Measurements from ENCODE around the gene GNG10. TPM values are rescaled to one million over a fixed set of nuclear protein-coding genes. Genes with fewer than 3 reads are reported as not detected.
A peak's percentile ranks its signal among the peaks of the same experiment; 100 is the strongest.
"Not testable (repeated sequence)": the region's sequence is repeated elsewhere in the genome, so short reads cannot be mapped to it uniquely, and the experiment has no call there.

The GNG10 gene
- polyA plus RNA-seq (ENCODE audit: insufficient read length in 4 of 4): 10 to 100 TPM; 48.6 to 80.6 (median 60.8) TPM

GRCh38 chr9:111661150-111661801, at the start of gene GNG10:
Gene GNG10, plus strand, starts transcription at chr9:111661605. Its CDS starts 30 bp downstream, at chr9:111661635.
- peak in 1 of 4 donors; percentile 34 for DNase-seq (ENCODE audit: low read depth in 4 of 4, low spot score in 3 of 4)

DNA sequence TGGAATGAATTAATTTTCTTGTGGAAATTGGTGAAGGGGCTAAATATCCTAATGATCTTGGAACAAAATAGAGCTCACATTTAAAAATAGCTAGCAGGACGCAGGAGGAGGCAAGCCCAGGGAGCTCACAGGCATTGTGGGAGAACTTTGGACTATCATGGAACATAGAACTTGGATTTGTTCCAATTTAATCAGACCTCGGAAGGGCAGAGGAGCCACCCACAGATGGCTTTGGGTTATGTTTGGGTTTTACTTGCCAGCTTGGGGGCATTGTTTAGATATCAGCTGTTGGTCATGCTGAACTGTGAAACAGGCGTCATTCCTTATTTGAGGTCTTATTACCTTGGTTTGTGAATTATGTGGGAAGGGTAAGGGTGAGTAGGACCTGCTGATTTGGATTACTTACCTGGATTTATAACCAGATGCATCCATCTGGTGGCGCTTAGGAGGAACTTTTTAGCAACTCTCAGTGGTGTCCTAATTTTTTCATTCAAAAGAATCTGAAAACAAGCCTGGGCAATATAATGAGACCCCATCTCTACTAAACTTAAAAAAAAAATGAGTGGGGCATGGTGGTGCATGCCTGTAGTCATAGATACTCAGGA, 47.9 kb upstream of the GNG10 start:
- no peak for DNase-seq (ENCODE audit: low read depth in 4 of 4, low spot score in 3 of 4)

GRCh38 chr9:111615928-111616327, 45.5 kb upstream of the GNG10 start:
- DNase-seq (ENCODE audit: low read depth in 4 of 4, low spot score in 3 of 4): no peak

- not testable (repeated sequence) for DNase-seq (ENCODE audit: low read depth in 4 of 4, low spot score in 3 of 4)
Measured at GRCh38 chr9:111617349-111617748, 44.1 kb upstream of the GNG10 start.

DNA sequence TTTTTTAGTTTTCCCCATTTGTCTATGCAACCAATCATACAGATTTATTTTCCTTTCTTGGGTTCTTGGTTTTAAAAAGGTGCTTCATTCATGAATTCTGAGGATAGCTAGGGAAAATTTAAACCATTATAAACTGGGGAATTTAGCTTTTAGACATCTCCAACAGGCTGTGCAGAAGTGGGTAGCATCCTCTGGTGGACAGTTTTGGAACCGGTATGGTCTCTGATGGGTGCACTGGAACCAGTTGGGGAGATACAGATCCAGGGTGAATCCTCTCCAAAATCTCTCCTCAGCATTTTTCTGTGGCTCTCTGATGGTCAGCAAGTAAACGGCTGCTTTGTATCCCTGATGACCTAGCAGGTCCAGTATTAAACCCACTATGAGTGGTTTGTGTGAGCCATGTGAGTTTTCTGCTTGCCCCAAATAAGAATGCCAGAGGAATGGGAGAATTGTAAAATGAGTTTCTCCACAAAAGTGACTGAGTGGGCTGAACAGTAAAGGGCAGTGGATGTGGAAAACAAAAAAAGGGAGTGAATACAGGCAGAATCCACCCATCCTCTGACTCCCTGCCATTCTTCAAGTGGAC, 39.4 kb upstream of the GNG10 start:
- no peak for DNase-seq (ENCODE audit: low read depth in 4 of 4, low spot score in 3 of 4)

- no peak for DNase-seq (ENCODE audit: low read depth in 4 of 4, low spot score in 3 of 4)
Measured at GRCh38 chr9:111622626-111623025, 38.8 kb upstream of the GNG10 start.

DNA sequence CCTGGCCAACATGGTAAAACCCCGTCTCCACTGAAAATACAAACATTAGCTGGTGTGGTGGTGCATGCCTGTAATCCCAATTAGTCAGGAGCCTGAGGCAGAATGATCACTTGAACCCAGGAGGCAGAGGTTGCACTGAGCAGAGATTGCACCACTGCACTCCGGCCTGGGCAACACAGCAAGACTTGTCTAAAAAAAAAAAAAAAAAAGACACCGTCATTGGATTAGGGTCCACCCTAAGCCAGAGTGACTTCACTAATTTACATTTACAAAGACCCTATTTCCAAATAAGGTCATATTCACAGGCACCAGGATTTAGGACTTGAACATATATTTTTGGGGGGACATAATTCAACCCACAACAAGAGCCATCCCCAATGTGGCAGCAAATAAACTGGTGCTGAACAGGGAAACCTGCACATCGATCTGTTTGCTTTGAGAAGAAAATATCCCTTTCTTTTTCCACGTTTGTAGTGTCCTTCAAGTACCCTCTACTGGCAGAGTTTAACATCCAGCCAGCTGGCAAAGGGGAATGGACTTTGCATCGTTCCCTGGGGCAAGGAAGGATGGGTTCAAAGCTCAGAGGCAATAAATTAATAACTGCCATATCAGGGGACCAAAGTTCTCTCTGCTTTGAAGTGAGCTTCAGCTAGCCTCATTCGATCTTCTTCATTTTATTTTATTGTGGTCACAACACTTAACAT, 34.0 kb upstream of the GNG10 start:
- no peak for DNase-seq (ENCODE audit: low read depth in 4 of 4, low spot score in 3 of 4)

GRCh38 chr9:111628411-111628810, 33.0 kb upstream of the GNG10 start:
- no peak for DNase-seq (ENCODE audit: low read depth in 4 of 4, low spot score in 3 of 4)

- DNase-seq (ENCODE audit: low read depth in 4 of 4, low spot score in 3 of 4): no peak
Measured at GRCh38 chr9:111630182-111630963, 31.0 kb upstream of the GNG10 start.

DNA sequence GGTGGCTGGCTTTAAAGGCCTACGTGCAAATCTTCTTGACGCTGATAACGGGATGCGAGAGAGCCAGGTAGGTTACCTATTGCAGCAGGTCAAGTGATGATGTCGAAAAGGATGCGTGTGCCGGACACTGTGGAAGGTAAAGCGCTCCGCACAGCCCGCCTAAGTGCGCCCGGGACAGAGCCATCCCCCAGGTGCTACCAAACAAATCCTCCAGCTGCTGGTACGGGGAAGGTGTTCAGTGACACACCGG, 30.5 kb upstream of the GNG10 start:
- DNase-seq (ENCODE audit: low read depth in 4 of 4, low spot score in 3 of 4): no peak

- DNase-seq (ENCODE audit: low read depth in 4 of 4, low spot score in 3 of 4): peak; percentile 93 to 98 (median 95)
Measured at GRCh38 chr9:111631214-111631971, 30.0 kb upstream of the GNG10 start, which contains the start of gene DNAJC25. Gene DNAJC25, plus strand, starts transcription at chr9:111631334. Its CDS starts 74 bp downstream, at chr9:111631408.

DNA sequence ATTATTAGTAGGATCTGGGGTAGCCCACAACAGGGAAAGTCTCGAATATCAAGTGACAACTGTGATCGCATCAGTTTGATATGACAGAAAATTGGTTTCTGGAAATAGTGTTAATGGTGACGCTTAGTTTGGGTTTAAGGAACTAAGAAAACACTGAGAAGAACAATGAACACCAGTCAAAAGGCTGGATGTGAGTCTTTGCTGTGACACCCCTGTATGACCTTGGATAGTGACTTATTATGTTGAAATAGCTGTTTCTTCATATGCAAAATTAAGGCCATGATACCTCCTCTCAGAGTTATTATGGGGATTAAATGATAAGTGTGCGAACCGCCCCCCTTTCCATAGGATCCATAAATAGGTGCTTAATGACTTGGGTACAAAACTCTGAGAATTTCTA, 29.3 kb upstream of the GNG10 start:
- no peak for DNase-seq (ENCODE audit: low read depth in 4 of 4, low spot score in 3 of 4)

DNA sequence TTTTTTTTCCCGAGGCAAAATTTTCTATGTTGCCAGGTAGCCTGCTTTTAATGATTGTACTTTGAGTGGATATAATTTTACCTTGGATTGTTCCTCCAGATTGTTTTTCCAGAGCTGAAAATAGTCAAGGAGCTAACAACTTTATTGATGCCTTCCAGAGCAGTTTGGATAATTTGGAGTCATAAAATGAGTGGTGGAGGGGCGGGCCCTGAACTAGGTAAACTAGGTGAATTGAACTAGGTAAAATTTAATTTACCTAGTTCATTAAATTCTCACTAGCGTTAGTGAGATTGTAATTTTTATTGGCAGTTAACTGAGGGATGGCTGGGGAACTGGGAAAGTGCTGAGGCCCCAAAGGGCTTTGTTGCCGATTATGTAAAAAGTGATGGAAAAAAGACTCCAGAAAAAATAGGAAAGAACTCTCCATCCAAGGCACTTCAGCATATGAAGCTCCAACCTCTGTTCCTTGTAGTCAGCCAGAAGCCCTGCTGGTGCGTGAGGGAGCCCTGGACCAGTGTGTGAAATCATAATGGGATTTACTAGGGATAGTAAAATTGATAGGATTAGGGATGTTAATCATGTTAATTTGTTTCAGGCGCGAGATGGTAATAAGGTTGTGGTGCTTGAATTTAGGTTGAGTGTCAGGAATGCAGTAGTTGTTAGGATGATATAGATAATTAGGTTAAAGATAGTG, 28.6 kb upstream of the GNG10 start:
- DNase-seq (ENCODE audit: low read depth in 4 of 4, low spot score in 3 of 4): no peak

GRCh38 chr9:111633389-111633736, 28.0 kb upstream of the GNG10 start:
- no peak for DNase-seq (ENCODE audit: low read depth in 4 of 4, low spot score in 3 of 4)

DNA sequence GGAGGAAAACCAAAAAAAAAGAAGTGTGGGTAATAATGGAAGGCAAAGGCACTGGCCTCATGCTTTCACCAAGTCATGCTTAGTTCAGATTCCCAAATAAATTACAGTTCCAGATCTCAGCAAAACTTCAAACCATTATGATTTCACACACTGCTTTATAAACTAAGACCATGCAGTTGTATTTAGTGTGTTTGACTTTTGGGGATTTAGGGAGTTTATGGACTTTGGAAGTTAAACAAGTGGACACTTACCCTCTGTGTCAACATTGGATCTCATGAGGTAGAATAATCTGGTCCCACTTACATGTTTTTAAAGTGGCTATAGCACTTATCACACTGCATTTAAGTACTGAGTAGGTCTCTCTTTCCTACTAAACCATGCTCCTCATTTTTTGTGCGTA, 26.5 kb upstream of the GNG10 start:
- DNase-seq (ENCODE audit: low read depth in 4 of 4, low spot score in 3 of 4): no peak

DNA sequence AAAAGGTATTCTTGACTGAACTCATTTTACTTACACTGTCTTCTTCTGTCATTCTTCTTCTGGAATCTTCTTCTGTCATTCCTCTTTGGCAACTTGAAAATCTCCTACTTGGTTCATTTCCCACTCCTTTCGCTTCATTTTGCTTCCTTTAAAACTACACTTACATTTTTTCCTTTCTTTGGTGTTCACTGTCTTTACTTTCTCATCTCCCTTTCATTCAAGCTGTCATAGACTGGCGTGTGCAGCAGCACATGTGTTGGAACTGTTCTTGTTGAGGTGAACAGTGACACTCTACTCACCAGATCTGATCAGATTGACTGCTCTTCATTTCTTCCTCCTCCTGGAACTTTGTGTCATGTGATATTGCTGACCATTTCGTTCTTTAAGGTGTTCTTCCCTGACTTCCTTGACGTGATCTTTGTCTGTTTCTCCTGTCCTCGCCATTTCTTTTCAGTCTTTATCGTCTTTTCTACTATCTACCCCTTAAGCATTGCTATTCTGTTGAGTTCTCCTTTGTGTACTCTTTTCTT, 23.9 kb upstream of the GNG10 start:
- no peak for DNase-seq (ENCODE audit: low read depth in 4 of 4, low spot score in 3 of 4)

- no peak for DNase-seq (ENCODE audit: low read depth in 4 of 4, low spot score in 3 of 4)
Measured at GRCh38 chr9:111644195-111644772, 17.1 kb upstream of the GNG10 start.

DNA sequence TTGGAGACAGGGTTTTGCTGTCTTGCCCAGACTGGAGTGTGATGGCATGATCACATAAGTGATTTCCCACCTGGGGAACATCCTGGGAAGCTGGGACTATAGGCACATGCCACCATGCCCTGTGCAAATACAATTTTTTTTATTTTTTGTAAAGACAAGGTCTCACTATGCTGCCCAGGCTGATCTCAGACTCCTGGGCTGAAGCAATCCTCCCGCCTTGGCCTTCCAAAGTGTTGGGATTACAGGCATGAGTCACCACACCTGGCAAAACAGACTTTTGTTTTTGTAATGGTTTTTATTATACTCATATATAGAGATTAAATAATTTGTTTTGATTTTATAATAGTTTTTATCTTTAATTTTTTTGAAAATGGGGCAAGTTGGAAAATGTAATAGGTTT, 15.6 kb upstream of the GNG10 start:
- no peak for DNase-seq (ENCODE audit: low read depth in 4 of 4, low spot score in 3 of 4)

DNA sequence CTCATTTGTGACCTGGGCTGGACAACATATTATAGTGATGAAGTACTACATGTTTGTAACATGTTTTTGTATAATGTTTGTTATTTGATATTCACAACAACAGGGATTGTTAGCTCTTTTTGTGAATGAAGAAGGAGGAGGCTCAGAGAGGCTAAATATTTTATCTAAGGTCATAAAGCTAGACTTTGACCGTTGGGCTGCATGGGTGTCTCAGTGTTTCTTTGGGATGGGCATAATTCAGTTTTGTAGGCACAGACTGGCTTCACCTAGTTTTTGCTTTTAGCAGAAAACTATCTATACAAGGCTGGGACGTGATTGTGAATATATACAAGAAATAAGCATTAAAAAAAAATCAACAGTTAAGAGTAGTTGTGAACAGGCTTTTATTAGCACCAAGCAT, 15.0 kb upstream of the GNG10 start:
- no peak for DNase-seq (ENCODE audit: low read depth in 4 of 4, low spot score in 3 of 4)
